Right renal cortex interstitium (tissue), 3 donors: ENCODE data around the gene GRB7. TPM values are rescaled to one million over a fixed set of nuclear protein-coding genes. Genes with fewer than 3 reads are reported as not detected.
"Not testable (repeated sequence)": the region's sequence is repeated elsewhere in the genome, so short reads cannot be mapped to it uniquely, and the experiment has no call there.

Experiments
- DNase-seq, 3 donors: peaks; one replicate each; pipeline ENCODE4 v3.0.0-alpha.2; 2013; ENCODE audit warnings: low read depth in 3 of 3, low spot score in 2 of 3
- polyA plus RNA-seq, 3 donors: library from polyadenylated mRNA; unstranded; fragments of 120-200 nt; gene quantifications; one replicate each; pipeline ENCODE4 v1.2.1, GENCODE V29; 2013; ENCODE audit not compliant: insufficient read length in 3 of 3

Gene GRB7
- polyA plus RNA-seq, 3 donors, result 29.0 to 31.9 (median 30.6) TPM

DNA sequence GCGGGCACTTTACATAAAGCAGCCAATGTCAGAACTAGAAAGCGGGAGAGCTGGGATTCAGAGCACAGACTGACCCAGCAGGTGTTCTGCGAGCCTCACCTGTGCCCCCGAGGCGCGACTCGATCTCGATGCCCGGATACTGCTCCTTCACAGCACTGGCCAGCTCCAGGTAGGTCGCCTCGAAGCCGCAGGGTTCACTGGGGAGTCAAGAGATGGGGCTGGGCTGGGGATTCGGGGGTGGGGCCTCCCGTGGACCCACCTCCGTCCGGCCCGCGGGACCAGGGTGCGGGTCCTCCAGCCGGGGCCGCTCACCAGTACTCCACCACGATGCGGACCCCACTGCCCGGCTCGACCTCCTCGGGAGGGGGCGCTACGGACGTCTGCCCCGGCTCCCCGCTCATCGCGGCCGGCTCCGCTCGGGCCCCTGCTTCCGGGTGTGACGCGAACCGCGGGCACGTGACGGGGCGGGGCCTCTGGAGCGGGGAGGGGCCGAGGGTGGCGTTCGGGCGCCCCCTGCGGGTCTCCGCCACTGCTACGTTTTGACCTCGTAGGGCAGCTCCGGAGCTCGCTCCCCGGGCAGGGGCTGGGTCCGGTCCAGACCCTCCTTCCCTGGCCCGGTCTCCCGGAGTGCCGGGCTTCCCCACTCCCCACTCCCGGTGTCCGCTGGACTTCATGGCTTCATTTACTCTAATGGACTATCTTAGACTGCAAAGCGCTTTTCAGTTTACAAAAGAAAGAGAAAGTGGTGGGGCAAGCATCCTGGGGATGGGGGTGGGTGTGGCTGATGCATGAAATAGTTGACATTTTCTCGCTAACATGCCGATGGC is 7.4 kb upstream of the GRB7 start, which contains the start of gene MIEN1:
MIEN1 (minus strand) TSS at position 438 of the 827 bp plus-strand sequence; CDS start at position 401, 37 bp downstream.
- no peak for DNase-seq

DNA sequence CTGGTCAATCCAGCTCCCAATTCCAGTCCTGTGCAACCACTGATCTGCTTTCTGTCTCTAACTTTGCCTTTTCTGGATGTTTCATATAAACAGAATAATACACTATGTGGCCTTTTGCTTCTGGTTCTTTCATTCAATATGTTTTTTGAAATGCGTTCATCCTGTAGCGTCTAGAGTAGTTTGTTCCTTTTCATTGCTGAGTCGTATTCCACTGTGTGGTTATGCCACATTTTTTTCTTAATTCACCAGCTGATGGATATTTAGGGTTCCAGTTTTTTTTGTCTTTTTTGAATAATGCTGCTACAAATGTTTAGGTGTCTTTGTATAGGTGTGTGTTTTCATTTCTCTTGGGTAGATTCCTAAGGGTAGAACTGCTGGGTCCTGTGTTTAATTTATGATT is 5.2 kb upstream of the GRB7 start:
- DNase-seq, result no peak

DNA sequence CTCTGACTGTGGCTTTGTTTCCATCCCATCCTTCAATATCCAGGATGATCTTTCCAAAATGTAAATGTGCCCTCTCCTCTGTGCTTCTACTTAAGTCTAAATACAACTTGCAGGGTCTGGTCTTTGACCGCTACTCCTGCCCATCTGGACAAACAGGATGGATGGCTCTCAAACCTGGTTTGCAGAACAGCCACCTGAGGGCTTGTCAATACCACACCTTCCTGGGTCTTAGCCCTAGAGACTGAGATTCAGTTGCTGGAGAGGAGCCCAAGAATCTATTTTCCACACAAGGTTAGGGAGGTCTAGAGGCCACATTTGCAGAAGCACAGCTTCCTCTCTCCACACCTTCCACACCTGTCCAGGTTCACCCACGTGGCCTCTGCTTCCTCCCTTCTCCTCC is 1.9 kb upstream of the GRB7 start:
- DNase-seq, result no peak

DNA sequence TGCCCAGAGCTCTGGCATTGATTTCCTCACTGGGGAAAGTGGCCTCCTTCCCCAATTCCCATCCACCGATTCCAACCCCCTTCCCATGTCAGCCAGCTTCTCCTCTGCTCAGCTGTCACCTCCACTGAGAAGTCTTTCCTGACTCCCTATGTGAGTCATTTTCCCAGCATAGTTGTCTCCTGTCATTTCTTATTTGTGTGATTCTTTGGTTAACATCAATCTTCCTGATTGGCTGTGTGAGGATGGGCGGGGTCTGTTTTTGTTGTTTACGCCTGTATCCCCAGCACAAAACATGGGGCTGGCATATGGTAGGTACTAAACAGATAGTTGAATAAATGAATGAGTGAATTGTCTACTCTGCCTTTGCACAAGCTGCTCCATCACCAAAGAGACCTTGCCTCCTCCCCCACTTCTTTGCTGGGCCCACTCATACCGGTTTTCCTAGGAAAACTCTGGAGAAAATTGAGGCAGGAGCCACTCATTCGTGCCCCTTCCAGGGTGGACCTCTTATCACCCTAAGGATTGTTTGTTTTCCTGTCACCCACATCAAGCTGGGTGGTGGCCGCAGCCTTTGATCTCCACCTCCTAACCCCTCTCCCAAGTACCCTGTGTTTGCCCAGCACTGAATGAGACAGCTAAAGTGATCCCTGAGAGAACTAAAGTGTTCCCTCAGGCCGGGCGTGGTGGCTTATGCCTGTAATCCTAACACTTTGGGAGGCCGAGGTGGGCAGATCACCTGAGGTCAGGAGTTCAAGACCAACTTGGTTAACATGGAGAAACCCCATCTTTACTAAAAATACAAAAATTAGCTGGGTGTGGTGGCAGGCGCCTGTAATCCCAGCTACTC is 1.2 kb upstream of the GRB7 start:
- DNase-seq, result no peak

DNA sequence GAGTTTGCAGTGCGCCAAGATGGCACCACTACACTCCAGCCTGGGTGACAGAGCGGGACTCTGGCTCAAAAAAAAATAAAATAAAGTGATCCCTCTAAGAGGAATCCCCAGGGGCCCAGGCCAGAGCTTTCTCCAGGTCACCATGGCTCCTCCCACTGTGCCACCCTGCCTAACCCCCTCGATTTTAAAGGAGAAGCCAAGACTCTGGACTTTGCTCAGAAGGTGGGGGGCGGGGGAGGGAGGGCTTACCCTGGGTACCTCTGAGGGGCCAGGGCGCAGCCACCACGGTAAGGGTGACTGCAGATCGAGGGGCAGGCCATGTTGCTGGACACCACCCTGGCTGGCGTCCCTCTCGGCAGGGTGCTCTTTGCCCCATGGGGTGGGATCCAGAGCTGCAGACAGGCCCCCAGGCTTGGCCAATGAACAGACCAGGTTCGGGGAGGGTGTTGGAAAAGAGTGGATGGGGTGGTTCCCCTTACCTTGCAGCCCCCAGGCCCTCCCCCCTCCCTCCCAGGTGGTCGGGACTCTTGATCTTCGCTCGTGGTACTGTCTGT is 455 bp upstream of the GRB7 start:
- no peak for DNase-seq

DNA sequence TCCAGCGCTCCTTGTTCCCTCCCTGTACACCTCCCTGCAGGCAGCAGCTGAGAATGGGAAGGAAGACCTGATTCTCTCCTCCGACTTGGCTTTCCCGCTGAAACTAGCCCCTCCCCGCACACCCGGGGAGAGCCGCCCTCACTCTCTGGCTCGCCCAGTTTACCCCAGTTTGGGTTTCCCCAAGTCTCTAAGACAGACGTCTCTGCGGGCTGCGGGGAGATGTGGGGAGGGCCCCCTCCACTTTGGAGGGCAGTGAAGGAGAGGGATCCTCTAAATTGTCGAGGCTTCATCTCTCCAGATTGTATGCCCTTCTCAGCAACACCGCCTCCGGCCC is 797 bp downstream of the GRB7 start:
- DNase-seq, result no peak

DNA sequence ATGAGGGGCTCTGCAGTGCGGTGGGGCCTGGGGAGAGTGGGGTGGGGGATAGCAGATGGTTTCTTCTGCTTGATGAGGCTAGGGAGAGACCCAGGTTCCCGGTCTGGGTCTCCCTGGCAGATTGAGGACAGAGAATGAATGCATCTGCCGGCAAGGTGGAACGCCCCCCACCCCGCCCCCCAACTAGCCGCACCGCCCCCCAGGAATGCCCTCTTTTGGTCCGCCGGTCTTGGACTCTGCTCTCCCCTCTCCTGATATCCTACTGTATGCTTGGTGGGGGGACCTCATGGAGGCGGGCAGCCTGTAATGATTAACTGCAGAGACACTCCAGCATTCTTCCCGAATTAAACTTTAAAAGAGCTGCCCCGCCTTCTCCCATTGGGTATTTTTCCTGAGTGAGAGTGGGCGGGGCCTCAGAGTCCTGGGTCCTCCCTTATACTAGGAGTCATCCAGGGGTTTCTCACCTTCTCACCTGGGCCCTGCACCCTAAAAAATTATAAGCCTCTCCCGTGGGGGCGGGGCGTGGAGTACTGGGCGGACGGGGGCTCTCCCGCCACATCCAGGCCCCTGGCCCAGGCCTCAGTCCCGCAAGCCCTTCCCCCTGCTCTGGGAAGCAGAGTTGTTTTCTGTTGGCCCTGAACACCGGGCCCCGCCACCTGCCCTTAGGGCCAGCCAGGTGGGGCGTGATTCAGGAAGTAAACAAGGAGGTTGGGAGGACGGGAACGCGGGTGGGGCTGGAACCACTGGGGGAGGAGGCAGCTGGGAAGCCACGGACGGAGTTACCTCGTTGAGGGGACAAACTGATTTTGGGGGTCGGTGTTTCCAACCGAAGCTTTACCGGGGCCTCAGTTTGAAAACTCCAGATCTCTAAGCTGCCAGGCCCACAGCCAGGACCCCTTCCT is 1.5 kb downstream of the GRB7 start:
- no peak for DNase-seq

DNA sequence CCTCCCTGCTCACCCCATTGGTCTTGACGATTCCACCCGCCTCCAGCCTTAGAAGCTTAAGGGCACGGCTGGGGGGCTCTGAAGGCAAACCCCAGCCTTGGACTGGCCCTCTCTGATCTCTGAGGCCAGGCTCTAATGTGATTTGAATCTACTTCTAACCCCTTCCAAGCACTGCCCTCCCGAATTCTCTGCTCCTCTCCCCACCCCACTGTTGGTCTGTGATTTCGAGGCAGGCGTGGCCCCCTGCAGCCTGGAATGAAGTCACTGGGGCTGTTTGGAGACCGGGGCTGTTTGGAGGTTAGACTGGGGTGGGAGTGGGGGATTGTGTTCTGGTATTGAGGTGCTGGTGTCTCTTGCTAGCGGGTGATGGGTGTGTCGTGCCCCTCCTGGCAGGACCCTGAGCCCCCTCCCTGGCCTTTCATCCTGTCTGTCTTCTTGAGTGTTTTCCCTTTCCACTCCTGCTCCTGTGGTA is 2.2 kb downstream of the GRB7 start:
- DNase-seq, result no peak

DNA sequence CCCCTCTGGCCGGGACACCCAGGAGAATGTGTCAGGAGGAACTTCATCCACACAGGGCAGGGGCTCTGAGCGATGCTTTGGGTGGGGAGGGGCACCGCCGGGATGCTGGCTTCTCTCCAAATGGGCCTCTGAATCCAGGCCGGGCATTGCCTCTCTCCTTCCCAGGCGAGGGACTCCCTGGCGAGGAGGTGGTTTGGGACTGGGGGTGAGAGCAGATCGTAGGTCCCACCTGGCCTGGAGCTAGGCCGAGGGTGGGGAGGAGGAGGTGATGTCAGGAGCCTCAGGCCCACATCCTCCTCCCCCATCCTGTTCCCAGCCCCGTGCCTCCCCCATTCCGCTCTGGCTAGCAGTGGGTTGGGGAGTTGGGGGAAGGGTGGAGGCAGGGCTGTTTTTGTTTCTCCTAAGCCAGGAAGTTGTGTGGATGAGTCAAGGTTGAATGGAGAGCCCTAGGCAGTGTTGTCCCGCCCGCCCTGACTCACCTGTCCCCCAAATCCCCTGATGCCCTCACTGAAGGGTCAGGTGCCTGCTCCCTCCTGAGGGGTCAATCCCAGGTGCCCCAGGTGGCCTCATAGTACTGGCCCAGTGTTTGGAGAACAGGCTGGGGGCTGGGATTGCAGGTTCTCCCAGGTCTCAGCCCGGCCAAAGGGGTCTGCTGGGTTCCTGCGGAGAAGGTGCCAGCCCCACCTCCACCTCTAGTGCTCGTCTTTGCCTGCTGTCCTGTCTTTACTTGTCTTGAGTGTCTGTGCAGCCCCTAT is 2.8 kb downstream of the GRB7 start:
- DNase-seq, result no peak

DNA sequence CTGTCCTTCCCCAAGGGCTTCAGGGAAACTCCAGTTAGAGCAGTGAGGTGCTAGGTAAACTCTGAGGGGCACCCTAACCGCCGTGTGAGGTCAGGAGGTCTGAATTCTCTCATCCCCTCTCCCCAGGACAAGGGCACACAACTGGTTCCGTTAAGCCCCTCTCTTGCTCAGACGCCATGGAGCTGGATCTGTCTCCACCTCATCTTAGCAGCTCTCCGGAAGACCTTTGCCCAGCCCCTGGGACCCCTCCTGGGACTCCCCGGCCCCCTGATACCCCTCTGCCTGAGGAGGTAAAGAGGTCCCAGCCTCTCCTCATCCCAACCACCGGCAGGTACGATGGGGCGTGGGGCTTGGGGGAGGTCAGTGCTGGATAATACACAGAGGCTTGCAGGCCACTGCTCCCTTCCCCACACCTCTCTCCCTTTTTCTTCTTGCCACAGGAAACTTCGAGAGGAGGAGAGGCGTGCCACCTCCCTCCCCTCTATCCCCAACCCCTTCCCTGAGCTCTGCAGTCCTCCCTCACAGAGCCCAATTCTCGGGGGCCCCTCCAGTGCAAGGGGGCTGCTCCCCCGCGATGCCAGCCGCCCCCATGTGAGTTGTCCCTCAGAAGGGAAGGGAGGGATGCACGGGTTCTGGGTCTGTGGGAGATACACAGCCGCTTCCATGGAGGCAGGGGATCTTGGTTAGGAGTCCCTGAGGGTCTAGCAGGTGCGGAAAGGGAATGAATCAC is 4.6 kb downstream of the GRB7 start:
- DNase-seq, result no peak

DNA sequence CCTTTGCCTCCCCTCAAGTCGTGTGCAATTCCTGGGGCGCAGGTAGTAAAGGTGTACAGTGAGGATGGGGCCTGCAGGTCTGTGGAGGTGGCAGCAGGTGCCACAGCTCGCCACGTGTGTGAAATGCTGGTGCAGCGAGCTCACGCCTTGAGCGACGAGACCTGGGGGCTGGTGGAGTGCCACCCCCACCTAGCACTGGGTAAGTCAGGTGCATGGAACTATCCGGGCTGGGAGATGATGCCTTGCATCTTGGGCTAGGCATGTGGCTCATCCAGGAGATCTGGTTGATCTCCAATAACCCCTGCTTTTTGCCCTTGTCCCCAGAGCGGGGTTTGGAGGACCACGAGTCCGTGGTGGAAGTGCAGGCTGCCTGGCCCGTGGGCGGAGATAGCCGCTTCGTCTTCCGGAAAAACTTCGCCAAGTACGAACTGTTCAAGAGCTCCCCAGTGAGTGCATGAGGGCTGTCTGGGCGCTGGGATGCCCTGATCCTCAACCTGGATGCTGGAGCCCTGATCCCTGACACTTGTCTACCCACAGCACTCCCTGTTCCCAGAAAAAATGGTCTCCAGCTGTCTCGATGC is 5.2 kb downstream of the GRB7 start:
- DNase-seq, result no peak

DNA sequence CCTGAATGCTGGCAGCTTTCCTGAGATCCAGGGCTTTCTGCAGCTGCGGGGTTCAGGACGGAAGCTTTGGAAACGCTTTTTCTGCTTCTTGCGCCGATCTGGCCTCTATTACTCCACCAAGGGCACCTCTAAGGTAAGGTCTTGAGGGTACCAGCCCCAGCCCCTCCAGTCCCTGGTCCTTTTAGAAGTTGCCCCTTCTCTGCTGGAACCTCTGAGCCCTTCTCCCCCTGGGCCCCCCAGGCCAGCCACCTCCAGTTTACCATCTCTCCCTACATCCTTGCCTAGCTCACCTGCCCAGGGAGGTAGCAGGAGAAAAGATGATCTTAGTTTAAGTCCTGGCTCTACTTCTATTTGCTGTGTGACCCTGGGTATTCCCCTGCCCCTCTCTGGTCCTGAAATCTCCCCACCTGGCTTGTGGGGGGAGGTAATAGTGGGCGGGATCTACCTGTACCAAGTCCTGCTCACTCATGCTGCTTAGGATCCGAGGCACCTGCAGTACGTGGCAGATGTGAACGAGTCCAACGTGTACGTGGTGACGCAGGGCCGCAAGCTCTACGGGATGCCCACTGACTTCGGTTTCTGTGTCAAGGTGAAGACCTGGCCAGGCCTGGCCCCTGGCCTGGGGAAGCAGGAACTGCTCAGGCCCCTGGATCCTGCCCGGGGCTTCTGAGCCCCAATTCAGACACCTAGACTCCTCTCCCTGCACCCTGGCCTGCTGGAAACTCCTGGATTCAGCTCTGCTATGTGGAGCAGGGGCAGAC is 6.5 kb downstream of the GRB7 start:
- DNase-seq, result no peak

DNA sequence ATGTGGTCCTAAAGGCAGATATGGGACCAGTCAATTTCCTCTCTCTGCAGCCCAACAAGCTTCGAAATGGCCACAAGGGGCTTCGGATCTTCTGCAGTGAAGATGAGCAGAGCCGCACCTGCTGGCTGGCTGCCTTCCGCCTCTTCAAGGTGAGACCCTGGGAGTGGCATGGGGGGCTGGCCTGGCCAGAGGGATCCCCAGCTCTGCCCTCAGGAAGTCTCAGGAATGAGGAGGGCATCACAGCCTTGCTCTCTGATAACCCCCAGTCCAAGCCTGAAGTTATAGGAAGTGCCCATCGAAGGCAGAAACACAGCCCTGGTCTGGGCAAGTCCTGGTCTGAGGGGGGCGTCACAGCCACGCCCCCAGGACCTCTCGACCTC is 7.1 kb downstream of the GRB7 start:
- no peak for DNase-seq

DNA sequence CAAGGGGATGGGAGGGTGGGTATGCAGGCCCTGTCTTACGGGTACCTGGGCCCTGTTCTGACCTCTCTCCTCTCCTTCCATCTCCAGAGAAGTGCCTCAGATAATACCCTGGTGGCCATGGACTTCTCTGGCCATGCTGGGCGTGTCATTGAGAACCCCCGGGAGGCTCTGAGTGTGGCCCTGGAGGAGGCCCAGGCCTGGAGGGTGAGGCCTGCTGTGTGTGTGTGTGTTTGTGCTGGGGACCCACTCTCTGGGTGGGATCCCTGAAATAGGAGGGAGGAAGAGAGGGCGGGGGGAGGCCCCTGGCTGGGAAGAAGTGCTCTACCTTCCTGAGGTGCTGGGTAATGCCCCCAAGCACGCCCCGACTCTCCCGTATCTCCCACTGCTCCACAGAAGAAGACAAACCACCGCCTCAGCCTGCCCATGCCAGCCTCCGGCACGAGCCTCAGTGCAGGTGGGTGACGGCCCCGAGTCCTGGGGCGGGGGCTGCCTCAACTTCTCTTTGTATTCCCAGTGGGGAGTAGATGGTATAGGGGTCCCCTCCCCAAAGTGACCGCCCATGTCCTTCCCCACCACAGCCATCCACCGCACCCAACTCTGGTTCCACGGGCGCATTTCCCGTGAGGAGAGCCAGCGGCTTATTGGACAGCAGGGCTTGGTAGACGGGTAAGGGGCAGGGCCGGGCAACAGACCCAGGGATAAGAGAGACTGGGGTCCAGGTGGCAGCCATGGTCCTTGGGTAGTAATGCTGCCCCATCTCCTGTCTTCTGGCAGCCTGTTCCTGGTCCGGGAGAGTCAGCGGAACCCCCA is 7.8 kb downstream of the GRB7 start:
- DNase-seq, result no peak

DNA sequence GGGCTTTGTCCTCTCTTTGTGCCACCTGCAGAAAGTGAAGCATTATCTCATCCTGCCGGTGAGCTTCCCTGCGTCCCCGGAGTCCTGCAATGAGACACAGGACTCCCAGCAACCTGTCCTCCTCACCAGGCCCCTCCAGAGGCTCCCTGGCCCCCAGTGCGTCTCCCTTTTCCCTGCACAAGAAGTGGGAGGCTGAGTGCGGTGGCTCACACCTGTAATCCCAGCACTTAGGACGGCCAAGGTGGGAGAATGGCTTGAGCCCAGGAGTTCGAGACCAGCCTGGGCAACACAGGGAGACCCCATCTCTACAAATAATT is 8.4 kb downstream of the GRB7 start:
- no peak for DNase-seq

DNA sequence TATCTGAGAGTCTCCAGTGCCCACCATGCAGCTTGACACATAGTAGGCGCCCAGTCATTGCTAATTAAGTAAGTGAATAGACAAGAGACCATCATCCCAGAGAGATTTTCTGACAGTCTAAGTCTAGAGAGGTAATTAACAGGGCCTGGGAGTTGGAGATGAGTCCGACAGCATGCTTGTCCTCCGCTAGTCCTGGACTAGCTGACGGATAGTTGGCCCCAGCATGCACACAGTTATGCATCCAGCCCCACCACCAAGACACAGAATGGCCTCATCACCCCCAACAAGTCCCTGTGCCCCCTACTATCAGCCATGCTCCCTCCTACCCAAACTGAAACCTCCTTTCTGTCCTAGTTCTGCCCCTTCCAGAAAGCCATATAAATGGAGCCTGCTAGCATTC is 10.0 kb downstream of the GRB7 start:
- no peak for DNase-seq

DNA sequence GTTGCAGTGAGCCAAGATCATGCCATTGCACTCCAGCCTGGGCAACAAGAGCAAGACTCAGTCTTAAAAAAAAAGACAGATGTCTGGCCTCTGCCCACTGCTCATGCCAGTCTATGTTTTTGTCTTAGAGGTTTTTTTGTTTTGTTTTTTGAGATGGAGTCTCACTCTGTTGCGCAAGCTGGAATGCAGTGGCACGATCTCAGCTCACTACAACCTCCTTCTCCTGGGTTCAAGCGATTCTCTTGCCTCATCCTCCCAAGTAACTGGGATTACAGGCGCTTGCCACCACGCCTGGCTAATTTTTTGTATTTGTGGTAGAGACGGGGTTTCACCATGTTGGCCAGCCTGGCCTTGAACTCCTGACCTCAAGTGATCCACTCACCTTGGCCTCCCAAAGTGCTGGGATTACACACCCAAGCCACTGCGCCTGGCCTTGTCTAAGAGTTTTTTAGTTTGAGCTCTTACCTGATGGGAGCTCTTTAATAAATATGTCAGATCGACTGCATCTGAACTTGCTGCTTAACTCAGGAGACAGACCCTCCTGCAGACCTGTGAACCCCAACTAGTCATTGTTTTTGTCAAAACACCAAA is 10.8 kb downstream of the GRB7 start:
- not testable (repeated sequence) for DNase-seq
